GM21619 (cell line): Measurements from ENCODE around the gene TOMM20.

Source experiments
- ATAC-seq: cut with Tn5 transposase; IDR thresholded peaks from one replicate; pipeline ENCODE4 v1.9.1; 2021; ENCODE audit not compliant: unreplicated experiment

The TOMM20 gene

GRCh38 chr1:235069176-235069575 is 59.5 kb downstream of the TOMM20 start:
- ATAC-seq, result no peak

DNA sequence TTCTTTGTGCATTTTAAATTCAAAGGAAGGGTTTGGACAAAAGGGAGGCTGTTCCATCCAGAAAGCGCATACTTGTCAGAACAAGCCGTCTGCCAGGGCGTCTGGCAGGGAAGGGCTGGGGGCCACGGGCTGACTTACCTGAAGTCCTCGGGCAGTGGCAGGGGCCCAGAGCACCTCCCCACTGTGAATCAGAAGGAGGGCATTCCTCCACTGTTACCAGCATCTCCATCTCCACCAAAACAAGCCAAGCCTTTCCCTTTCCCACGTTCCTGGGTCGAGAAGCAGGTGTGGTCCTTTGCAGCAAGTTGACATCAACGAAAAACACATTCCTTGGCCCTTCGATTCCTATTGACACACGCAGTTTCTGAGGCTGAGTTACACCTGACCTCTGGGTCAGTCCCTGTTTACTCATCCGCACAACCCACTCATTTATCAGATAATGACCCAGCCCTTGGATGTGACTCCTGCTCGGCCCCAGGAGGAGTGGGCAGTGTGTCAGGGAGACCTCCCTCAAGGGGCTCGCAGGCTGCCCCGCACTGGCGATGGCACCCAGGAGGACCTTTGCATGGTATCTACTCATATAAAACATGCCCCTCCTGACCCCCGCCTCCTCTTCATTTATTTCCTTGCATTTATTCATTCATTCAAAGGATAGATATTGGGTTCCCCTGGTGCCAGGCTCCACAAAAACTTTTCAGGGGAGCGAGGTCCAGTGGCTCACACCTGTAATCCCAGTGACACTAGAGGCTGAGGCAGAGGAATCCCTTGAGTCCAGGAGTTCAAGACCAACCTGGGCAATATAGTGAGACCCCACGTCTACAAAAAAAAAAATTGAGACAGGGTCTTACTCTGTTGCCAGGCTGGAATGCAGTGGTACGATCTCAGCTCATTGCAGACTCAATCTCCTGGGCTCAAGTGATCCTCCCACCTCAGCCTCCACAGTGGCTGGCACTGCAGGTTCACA is 60.2 kb downstream of the TOMM20 start:
- ATAC-seq, result no peak

GRCh38 chr1:235067396-235068157 is 61.1 kb downstream of the TOMM20 start:
- no peak for ATAC-seq

- ATAC-seq, result no peak
Measured at GRCh38 chr1:235063068-235063765, 65.4 kb downstream of the TOMM20 start.

GRCh38 chr1:235060607-235061470 is 67.8 kb downstream of the TOMM20 start:
- no peak for ATAC-seq
